GM18499 (cell line): ENCODE data around the gene PNPLA1.

Source experiments
- ATAC-seq: cut with Tn5 transposase; IDR thresholded peaks from one replicate; pipeline ENCODE4 v1.9.1; 2021; ENCODE audit warnings: moderate number of reproducible peaks; ENCODE audit not compliant: insufficient read depth, unreplicated experiment

The PNPLA1 gene

GRCh38 chr6:36350681-36351571 is 81.1 kb downstream of the PNPLA1 start:
- no peak for ATAC-seq

GRCh38 chr6:36352477-36353157 is 82.8 kb downstream of the PNPLA1 start:
- no peak for ATAC-seq

GRCh38 chr6:36353411-36353915 is 83.6 kb downstream of the PNPLA1 start:
- no peak for ATAC-seq

- no peak for ATAC-seq
These were observed 86.0 kb downstream of the PNPLA1 start for GRCh38 chr6:36355819-36356218.

- no peak for ATAC-seq
These were observed 88.0 kb downstream of the PNPLA1 start for GRCh38 chr6:36357872-36358225.
